Tibial artery (tissue), 4 donors: ENCODE results near the gene USH1C.

Source experiments
- DNase-seq, 2 donors: peaks; one replicate each; pipeline ENCODE4 v3.0.0-alpha.2; 2019
- H3K27ac ChIP-seq, 2 donors: fragments of 200-600 bp; sonication (generic) in 1 of 2; 1 replicate in 1 of 2; 2 replicates in 1 of 2; pipeline ENCODE4 v1.5.1; 2018 to 2019; ENCODE audit warnings: mild to moderate bottlenecking in 1 of 2
- H3K27me3 ChIP-seq, 2 donors: fragments of 200-600 bp; sonication (generic) in 1 of 2; one replicate each; pipeline versions ENCODE4 v1.5.1 to v1.6.0; 2016 to 2019
- H3K36me3 ChIP-seq, 3 donors: fragments of 200-600 bp; sonication (generic) in 2 of 3; one replicate each; pipeline ENCODE4 v1.5.1; 2016 to 2019; ENCODE audit warnings: mild to moderate bottlenecking in 2 of 3
- H3K4me1 ChIP-seq, 4 donors: fragments of 200-600 bp; sonication (generic) in 2 of 4; 1 replicate in 3 of 4; 2 replicates in 1 of 4; pipeline ENCODE4 v1.5.1; 2016 to 2019
- H3K4me3 ChIP-seq, 2 donors: fragments of 200-600 bp; sonication (generic) in 1 of 2; 1 replicate in 1 of 2; 2 replicates in 1 of 2; pipeline ENCODE4 v1.5.1; 2018 to 2019; ENCODE audit warnings: mild to moderate bottlenecking in 2 of 2
- H3K9me3 ChIP-seq, 3 donors: fragments of 200-600 bp; sonication (generic) in 1 of 3; one replicate each; pipeline ENCODE4 v1.5.1; 2016 to 2019
- CTCF ChIP-seq, 2 experiments: fragments of 200-600 bp in 1 of 2; fragments of 450-650 bp in 1 of 2; IDR thresholded peaks; one replicate each; pipeline ENCODE4 v1.5.1; 2017 to 2019; ENCODE audit warnings: antibody characterized with exemption in 2 of 2, mild to moderate bottlenecking in 1 of 2, moderate library complexity in 1 of 2
- intact Hi-C: fragments of 100-400 bp; cut with DNase I; formaldehyde crosslinking; loops from one replicate; pipeline ENCODE4 v1.15.0; 2023; ENCODE audit warnings: low total_unique reads

The USH1C gene

GRCh38 chr11:17517186-17517585 is 27.0 kb downstream of the USH1C start:
- Histone ChIP-seq H3K36me3 (no peaks in the 10 kb centered on the region), H3K4me3 (no peak overlapping the region), H3K4me1 (no peaks in the 10 kb centered on the region), H3K27ac (no peak overlapping the region), H3K27me3 (no peaks in the 10 kb centered on the region), H3K9me3 (no peaks in the 10 kb centered on the region)
- no peak for DNase-seq
- no peak for TF ChIP-seq CTCF (IDR thresholded peaks at IDR 0.05)
- intact Hi-C loops: no loop called here

- Histone ChIP-seq H3K4me3 (no peak overlapping the region), H3K27me3 (no peaks in the 10 kb centered on the region), H3K36me3 (no peaks in the 10 kb centered on the region), H3K9me3 (no peaks in the 10 kb centered on the region), H3K27ac (no peak overlapping the region), H3K4me1 (no peaks in the 10 kb centered on the region)
- no peak for TF ChIP-seq CTCF (IDR thresholded peaks at IDR 0.05)
- intact Hi-C loops: no loop called here
- no peak for DNase-seq
Observed at GRCh38 chr11:17516551-17517150, 27.6 kb downstream of the USH1C start.

GRCh38 chr11:17515443-17516176 is 28.6 kb downstream of the USH1C start:
- Histone ChIP-seq H3K27me3 (no peaks in the 10 kb centered on the region), H3K36me3 (no peaks in the 10 kb centered on the region), H3K4me1 (no peaks in the 10 kb centered on the region), H3K27ac (no peak overlapping the region), H3K4me3 (no peak overlapping the region), H3K9me3 (no peaks in the 10 kb centered on the region)
- no peak for TF ChIP-seq CTCF (IDR thresholded peaks at IDR 0.05)
- DNase-seq: no peak
- intact Hi-C loops: no loop called here

GRCh38 chr11:17514476-17514875 is 29.7 kb downstream of the USH1C start:
- no peaks in the 10 kb centered on the region for H3K36me3 ChIP-seq
- DNase-seq: no peak
- H3K9me3 ChIP-seq: no peaks in the 10 kb centered on the region
- intact Hi-C loops: no loop called here
- no peaks in the 10 kb centered on the region for H3K27me3 ChIP-seq
- peaks cover 0 to 6% (median 1%) of the 10 kb centered on the region in 4 donors for H3K4me1 ChIP-seq
- no peak overlapping the region for H3K4me3 ChIP-seq
- no peak overlapping the region for H3K27ac ChIP-seq
- TF ChIP-seq CTCF (IDR thresholded peaks at IDR 0.05): no peak

GRCh38 chr11:17513853-17514252 is 30.4 kb downstream of the USH1C start:
- no peak for TF ChIP-seq CTCF (IDR thresholded peaks at IDR 0.05)
- intact Hi-C loops: no loop called here
- Histone ChIP-seq H3K27ac (no peak overlapping the region), H3K4me3 (no peak overlapping the region), H3K9me3 (no peaks in the 10 kb centered on the region), H3K27me3 (no peaks in the 10 kb centered on the region), H3K36me3 (no peaks in the 10 kb centered on the region), H3K4me1 (peaks cover 0 to 13% (median 7%) of the 10 kb centered on the region in 4 donors)
- no peak for DNase-seq
